Measurements from ENCODE around the gene CDC42BPG. TPM values are rescaled to one million over a fixed set of nuclear protein-coding genes. Genes with fewer than 3 reads are reported as not detected.

CDC42BPG gene
- total RNA-seq, 2 experiments from 2014 or later, result 0.31 to 0.61 TPM

- ATAC-seq (no peak), DNase-seq (no peak)
- H3K27ac Mint-ChIP-seq, result no peak overlapping the region
- POLR2A ChIA-PET, result no interaction called here
- TF ChIP-seq, protein P1, sequence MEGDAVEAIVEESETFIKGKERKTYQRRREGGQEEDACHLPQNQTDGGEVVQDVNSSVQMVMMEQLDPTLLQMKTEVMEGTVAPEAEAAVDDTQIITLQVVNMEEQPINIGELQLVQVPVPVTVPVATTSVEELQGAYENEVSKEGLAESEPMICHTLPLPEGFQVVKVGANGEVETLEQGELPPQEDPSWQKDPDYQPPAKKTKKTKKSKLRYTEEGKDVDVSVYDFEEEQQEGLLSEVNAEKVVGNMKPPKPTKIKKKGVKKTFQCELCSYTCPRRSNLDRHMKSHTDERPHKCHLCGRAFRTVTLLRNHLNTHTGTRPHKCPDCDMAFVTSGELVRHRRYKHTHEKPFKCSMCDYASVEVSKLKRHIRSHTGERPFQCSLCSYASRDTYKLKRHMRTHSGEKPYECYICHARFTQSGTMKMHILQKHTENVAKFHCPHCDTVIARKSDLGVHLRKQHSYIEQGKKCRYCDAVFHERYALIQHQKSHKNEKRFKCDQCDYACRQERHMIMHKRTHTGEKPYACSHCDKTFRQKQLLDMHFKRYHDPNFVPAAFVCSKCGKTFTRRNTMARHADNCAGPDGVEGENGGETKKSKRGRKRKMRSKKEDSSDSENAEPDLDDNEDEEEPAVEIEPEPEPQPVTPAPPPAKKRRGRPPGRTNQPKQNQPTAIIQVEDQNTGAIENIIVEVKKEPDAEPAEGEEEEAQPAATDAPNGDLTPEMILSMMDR (IDR thresholded peaks at IDR 0.05), result no peak
- H3K36me3 Mint-ChIP-seq (ENCODE audit: low read depth), result no peaks in the 10 kb centered on the region
- H3K4me3 Mint-ChIP-seq, result no peak overlapping the region
- no peaks in the 10 kb centered on the region for H3K9me3 Mint-ChIP-seq
- no peaks in the 10 kb centered on the region for H3K27me3 Mint-ChIP-seq
- CTCF ChIA-PET, result interaction anchor here (1.2 to 28.9 kb wide), 2 partner anchors 45 to 173 kb away, joined by 3 to 1168 read pairs; partner anchors contain the start of gene EHD1
- H3K4me1 Mint-ChIP-seq (ENCODE audit: low read depth), result peaks cover 14% of the 10 kb centered on the region
- intact Hi-C loops (cut with micrococcal nuclease), result loop anchor here (10.0 kb wide), 1 partner anchor 173 kb away; the partner anchor contains the start of gene ARL2
Measured at GRCh38 chr11:64841592-64842365, 2.7 kb downstream of the CDC42BPG start.

- intact Hi-C loops (cut with micrococcal nuclease), result loop anchor here (10.0 kb wide), 1 partner anchor 175 kb away; the partner anchor contains the start of gene ARL2
- ChIA-PET CTCF (interaction anchor here (1.2 to 1.6 kb wide), 2 partner anchors 9 to 96 kb away, joined by 3 to 4 read pairs; no protein-coding TSS in a partner anchor), POLR2A (no interaction called here)
- H3K36me3 Mint-ChIP-seq (ENCODE audit: low read depth), result no peaks in the 10 kb centered on the region
- DNase-seq (no peak), ATAC-seq (no peak)
- H3K9me3 Mint-ChIP-seq, result no peaks in the 10 kb centered on the region
- peaks cover 10% of the 10 kb centered on the region for H3K4me1 Mint-ChIP-seq (ENCODE audit: low read depth)
- TF ChIP-seq, protein P1 (IDR thresholded peaks at IDR 0.05), result no peak
- no peak overlapping the region for H3K27ac Mint-ChIP-seq
- no peak overlapping the region for H3K4me3 Mint-ChIP-seq
- H3K27me3 Mint-ChIP-seq, result no peaks in the 10 kb centered on the region
Measured at GRCh38 chr11:64839887-64840782, 4.3 kb downstream of the CDC42BPG start.

- H3K27me3 Mint-ChIP-seq, result no peaks in the 10 kb centered on the region
- no peak for ATAC-seq
- ChIA-PET CTCF (interaction anchor here (1.6 kb wide), 1 partner anchor 9 kb away, joined by 4 read pairs; no protein-coding TSS in a partner anchor), POLR2A (no interaction called here)
- TF ChIP-seq, protein P1 (IDR thresholded peaks at IDR 0.05), result no peak
- H3K4me1 Mint-ChIP-seq (ENCODE audit: low read depth), result peaks cover 8% of the 10 kb centered on the region
- no peak overlapping the region for H3K27ac Mint-ChIP-seq
- intact Hi-C loops (cut with micrococcal nuclease), result no loop called here
- no peak for DNase-seq
- no peaks in the 10 kb centered on the region for H3K9me3 Mint-ChIP-seq
- H3K4me3 Mint-ChIP-seq, result no peak overlapping the region
- no peaks in the 10 kb centered on the region for H3K36me3 Mint-ChIP-seq (ENCODE audit: low read depth)
Measured at GRCh38 chr11:64839335-64839734, 5.1 kb downstream of the CDC42BPG start.

- no peaks in the 10 kb centered on the region for H3K9me3 Mint-ChIP-seq
- DNase-seq, result no peak
- H3K27me3 Mint-ChIP-seq, result no peaks in the 10 kb centered on the region
- peaks cover 5% of the 10 kb centered on the region for H3K4me1 Mint-ChIP-seq (ENCODE audit: low read depth)
- no peak overlapping the region for H3K4me3 Mint-ChIP-seq
- ChIA-PET CTCF (no interaction called here), POLR2A (no interaction called here)
- ATAC-seq, result no peak
- H3K36me3 Mint-ChIP-seq (ENCODE audit: low read depth), result no peaks in the 10 kb centered on the region
- H3K27ac Mint-ChIP-seq, result no peak overlapping the region
- TF ChIP-seq, protein P1 (IDR thresholded peaks at IDR 0.05), result no peak
- intact Hi-C loops (cut with micrococcal nuclease), result no loop called here
Measured at GRCh38 chr11:64838600-64839334, 5.7 kb downstream of the CDC42BPG start.
